Measurements from ENCODE around the gene NSD1. TPM values are rescaled to one million over a fixed set of nuclear protein-coding genes. Genes with fewer than 3 reads are reported as not detected.

The NSD1 gene
- total RNA-seq, 2 donors from 2014 or later, result 150 to 190 TPM

- Histone ChIP-seq H3K4me3 (ENCODE audit: low read length) (no peak overlapping the region), H3K36me3 (ENCODE audit: control insufficient read depth, insufficient read depth, low read length) (peaks cover 78% of the 10 kb centered on the region), H3K27me3 (ENCODE audit: control insufficient read depth, insufficient read depth, low read length, poor library complexity, severe bottlenecking) (no peaks in the 10 kb centered on the region), H3K27ac (ENCODE audit: low read depth, low read length) (no peak overlapping the region), H3K4me1 (ENCODE audit: control insufficient read depth, insufficient read depth, low read length) (no peaks in the 10 kb centered on the region), H3K9ac (ENCODE audit: extremely low read depth, low read length, poor library complexity, severe bottlenecking) (no peak overlapping the region), H3K9me3 (ENCODE audit: control insufficient read depth, low read length) (no peaks in the 10 kb centered on the region)
- Mint-ChIP-seq H3K9me3 (no peaks in the 10 kb centered on the region), H3K27me3 (ENCODE audit: insufficient read depth) (no peaks in the 10 kb centered on the region), H3K36me3 (ENCODE audit: low read depth) (peaks cover 60% of the 10 kb centered on the region), H3K4me1 (no peaks in the 10 kb centered on the region), H3K4me3 (no peak overlapping the region), H3K27ac (no peak overlapping the region)
- no peak for DNase-seq
- no peak for TF ChIP-seq CTCF (conservative IDR thresholded peaks at IDR 0.05)
- 95 to 96% methylated on average over 8 of the region's 8 CpGs for WGBS, 2 experiments (ENCODE audit: insufficient coverage in 1 of 2, insufficient read length in 1 of 2)
These were observed 87.0 kb downstream of the NSD1 start for GRCh38 chr5:177220576-177220975.

GRCh38 chr5:177222269-177222668 lies 88.7 kb downstream of the NSD1 start:
- H3K4me1 ChIP-seq (ENCODE audit: control insufficient read depth, insufficient read depth, low read length), result no peaks in the 10 kb centered on the region
- H3K36me3 ChIP-seq (ENCODE audit: control insufficient read depth, insufficient read depth, low read length), result peaks cover 76% of the 10 kb centered on the region
- no peak overlapping the region for H3K27ac ChIP-seq (ENCODE audit: low read depth, low read length)
- H3K27ac Mint-ChIP-seq, result no peak overlapping the region
- H3K4me3 Mint-ChIP-seq, result no peak overlapping the region
- H3K27me3 Mint-ChIP-seq (ENCODE audit: insufficient read depth), result no peaks in the 10 kb centered on the region
- no peak overlapping the region for H3K9ac ChIP-seq (ENCODE audit: extremely low read depth, low read length, poor library complexity, severe bottlenecking)
- no peak for TF ChIP-seq CTCF (conservative IDR thresholded peaks at IDR 0.05)
- H3K9me3 ChIP-seq (ENCODE audit: control insufficient read depth, low read length), result no peaks in the 10 kb centered on the region
- no peaks in the 10 kb centered on the region for H3K27me3 ChIP-seq (ENCODE audit: control insufficient read depth, insufficient read depth, low read length, poor library complexity, severe bottlenecking)
- no peaks in the 10 kb centered on the region for H3K4me1 Mint-ChIP-seq
- H3K4me3 ChIP-seq (ENCODE audit: low read length), result no peak overlapping the region
- H3K9me3 Mint-ChIP-seq, result no peaks in the 10 kb centered on the region
- no peak for DNase-seq
- 95 to 96% methylated on average over 3 of the region's 4 CpGs for WGBS, 2 experiments (ENCODE audit: insufficient coverage in 1 of 2, insufficient read length in 1 of 2)
- H3K36me3 Mint-ChIP-seq (ENCODE audit: low read depth), result peaks cover 51% of the 10 kb centered on the region

GRCh38 chr5:177225798-177226197 lies 92.2 kb downstream of the NSD1 start:
- H3K27ac ChIP-seq (ENCODE audit: low read depth, low read length), result no peak overlapping the region
- H3K9me3 ChIP-seq (ENCODE audit: control insufficient read depth, low read length), result no peaks in the 10 kb centered on the region
- H3K4me3 ChIP-seq (ENCODE audit: low read length), result no peak overlapping the region
- H3K9ac ChIP-seq (ENCODE audit: extremely low read depth, low read length, poor library complexity, severe bottlenecking), result no peak overlapping the region
- no peaks in the 10 kb centered on the region for H3K27me3 ChIP-seq (ENCODE audit: control insufficient read depth, insufficient read depth, low read length, poor library complexity, severe bottlenecking)
- H3K4me3 Mint-ChIP-seq, result no peak overlapping the region
- no peaks in the 10 kb centered on the region for H3K9me3 Mint-ChIP-seq
- H3K27ac Mint-ChIP-seq, result no peak overlapping the region
- peaks cover 76% of the 10 kb centered on the region for H3K36me3 ChIP-seq (ENCODE audit: control insufficient read depth, insufficient read depth, low read length)
- WGBS, 2 experiments (ENCODE audit: insufficient coverage in 1 of 2, insufficient read length in 1 of 2), result 98 to 100% methylated on average over 2 to 4 of the region's 4 CpGs
- H3K4me1 Mint-ChIP-seq, result no peaks in the 10 kb centered on the region
- no peaks in the 10 kb centered on the region for H3K27me3 Mint-ChIP-seq (ENCODE audit: insufficient read depth)
- TF ChIP-seq CTCF (conservative IDR thresholded peaks at IDR 0.05), result no peak
- no peak for DNase-seq
- no peaks in the 10 kb centered on the region for H3K4me1 ChIP-seq (ENCODE audit: control insufficient read depth, insufficient read depth, low read length)
- peaks cover 49% of the 10 kb centered on the region for H3K36me3 Mint-ChIP-seq (ENCODE audit: low read depth)
